ACC112 (cell line): ENCODE data around the gene ROPN1B.
"Not testable (repeated sequence)": the region's sequence is repeated elsewhere in the genome, so short reads cannot be mapped to it uniquely, and the experiment has no call there.

ENCODE experiments used
- H2AFZ ChIP-seq: fragments of 200-600 bp; sonication (generic); one replicate; pipeline ENCODE4 v1.6.0; 2017; ENCODE audit warnings: antibody characterized with exemption, low read length; ENCODE audit not compliant: unreplicated experiment
- H3K27ac ChIP-seq: fragments of 200-600 bp; sonication (generic); 2 replicates; pipeline ENCODE4 v1.5.1; 2014; ENCODE audit warnings: low read depth, mild to moderate bottlenecking, antibody characterized with exemption, low read length, moderate library complexity
- H3K27me3 ChIP-seq: fragments of 200-600 bp; sonication (generic); 2 replicates; pipeline ENCODE4 v1.6.1; 2014; ENCODE audit warnings: mild to moderate bottlenecking, antibody characterized with exemption, low read length, moderate library complexity, mixed read lengths; ENCODE audit not compliant: insufficient read depth
- H3K36me3 ChIP-seq: fragments of 200-600 bp; sonication (generic); 2 replicates; pipeline ENCODE4 v1.6.1; 2016; ENCODE audit warnings: mild to moderate bottlenecking, antibody characterized with exemption, low read length, moderate library complexity, mixed read lengths; ENCODE audit not compliant: insufficient read depth
- H3K4me1 ChIP-seq: fragments of 200-600 bp; sonication (generic); one replicate; pipeline ENCODE4 v1.6.1; 2016; ENCODE audit warnings: low read length, mixed read lengths; ENCODE audit not compliant: insufficient read depth, unreplicated experiment, control insufficient read depth
- H3K4me3 ChIP-seq: fragments of 200-600 bp; sonication (generic); 2 replicates; pipeline ENCODE4 v1.5.1; 2014; ENCODE audit warnings: mild to moderate bottlenecking, low read depth, low read length
- H3K79me2 ChIP-seq: fragments of 200-600 bp; sonication (generic); one replicate; pipeline ENCODE4 v1.6.0; 2016; ENCODE audit warnings: low read length; ENCODE audit not compliant: control insufficient read depth, unreplicated experiment, insufficient read depth

The ROPN1B gene

GRCh38 chr3:125968701-125969592, at the start of gene ROPN1B:
ROPN1B (plus strand) TSS chr3:125969178; CDS start chr3:125972055, 2,877 bp downstream.
- not testable (repeated sequence) for H3K27ac ChIP-seq, H3K79me2 ChIP-seq, H3K36me3 ChIP-seq, H2AFZ ChIP-seq, H3K4me1 ChIP-seq, H3K4me3 ChIP-seq
- peaks cover 64% of the 10 kb centered on the region for H3K27me3 ChIP-seq

- not testable (repeated sequence) for H2AFZ ChIP-seq, H3K27ac ChIP-seq, H3K4me3 ChIP-seq, H3K4me1 ChIP-seq, H3K27me3 ChIP-seq, H3K79me2 ChIP-seq, H3K36me3 ChIP-seq
These were observed 48.8 kb upstream of the ROPN1B start for GRCh38 chr3:125920191-125920590.

GRCh38 chr3:125920751-125921279, 48.2 kb upstream of the ROPN1B start:
- H3K27me3 ChIP-seq, H2AFZ ChIP-seq, H3K27ac ChIP-seq, H3K4me1 ChIP-seq, H3K4me3 ChIP-seq, H3K36me3 ChIP-seq, H3K79me2 ChIP-seq: not testable (repeated sequence)

- H3K4me1 ChIP-seq, H3K36me3 ChIP-seq, H3K79me2 ChIP-seq, H2AFZ ChIP-seq, H3K4me3 ChIP-seq, H3K27ac ChIP-seq, H3K27me3 ChIP-seq: not testable (repeated sequence)
These were observed 47.3 kb upstream of the ROPN1B start for GRCh38 chr3:125921712-125922111.

GRCh38 chr3:125923324-125924115, 45.5 kb upstream of the ROPN1B start:
- not testable (repeated sequence) for H3K79me2 ChIP-seq, H3K27me3 ChIP-seq, H3K4me3 ChIP-seq, H3K36me3 ChIP-seq, H3K27ac ChIP-seq, H3K4me1 ChIP-seq, H2AFZ ChIP-seq

GRCh38 chr3:125924276-125924675, 44.7 kb upstream of the ROPN1B start:
- not testable (repeated sequence) for H3K27ac ChIP-seq, H2AFZ ChIP-seq, H3K79me2 ChIP-seq, H3K36me3 ChIP-seq, H3K4me3 ChIP-seq, H3K27me3 ChIP-seq, H3K4me1 ChIP-seq

- not testable (repeated sequence) for H3K36me3 ChIP-seq, H3K27me3 ChIP-seq, H2AFZ ChIP-seq, H3K79me2 ChIP-seq, H3K4me1 ChIP-seq, H3K27ac ChIP-seq, H3K4me3 ChIP-seq
These were observed 43.3 kb upstream of the ROPN1B start for GRCh38 chr3:125925727-125926126.

- not testable (repeated sequence) for H3K4me1 ChIP-seq, H3K4me3 ChIP-seq, H3K27me3 ChIP-seq, H3K27ac ChIP-seq, H2AFZ ChIP-seq, H3K36me3 ChIP-seq, H3K79me2 ChIP-seq
These were observed 40.0 kb upstream of the ROPN1B start for GRCh38 chr3:125928771-125929545.

- not testable (repeated sequence) for H3K79me2 ChIP-seq, H2AFZ ChIP-seq, H3K27me3 ChIP-seq, H3K4me1 ChIP-seq, H3K4me3 ChIP-seq, H3K27ac ChIP-seq, H3K36me3 ChIP-seq
These were observed 39.2 kb upstream of the ROPN1B start for GRCh38 chr3:125929765-125930164.

- H2AFZ ChIP-seq, H3K27me3 ChIP-seq, H3K27ac ChIP-seq, H3K79me2 ChIP-seq, H3K4me3 ChIP-seq, H3K36me3 ChIP-seq, H3K4me1 ChIP-seq: not testable (repeated sequence)
These were observed 37.6 kb upstream of the ROPN1B start for GRCh38 chr3:125931355-125931880.
